ENCODE measurements around the gene HOXC13.

DNA sequence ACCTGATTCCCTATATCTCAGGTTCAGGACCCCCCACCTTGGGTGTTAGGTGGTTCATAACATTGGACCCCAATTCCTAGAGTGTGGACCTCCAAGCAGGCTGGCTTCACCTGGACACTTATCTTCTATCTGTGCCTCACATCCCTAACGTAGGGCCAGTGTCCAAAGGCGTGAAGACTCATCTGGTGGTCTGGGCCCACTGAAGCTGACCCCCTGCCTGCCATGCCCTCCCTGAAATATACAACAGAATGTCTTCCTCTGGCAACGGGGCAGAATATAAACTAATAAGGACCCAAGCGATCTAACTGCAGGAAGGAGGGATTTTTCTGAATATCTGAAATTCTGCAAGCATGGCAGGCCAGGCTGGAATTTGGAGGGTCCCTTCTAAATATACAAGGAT, 5.6 kb downstream of the HOXC13 start:
- TF ChIP-seq CTCF (IDR thresholded peaks at IDR 0.05) (no peak), POLR2A (IDR thresholded peaks at IDR 0.05) (no peak)
